Activated T-cell treated with anti-CD3 and anti-CD28 coated beads, Interleukin-2, amount 50 U/mL, for 4 hours (primary cell): ENCODE results near the gene RAB40C. TPM values are rescaled to one million over a fixed set of nuclear protein-coding genes. Genes with fewer than 3 reads are reported as not detected.
"Not testable (repeated sequence)": the region's sequence is repeated elsewhere in the genome, so short reads cannot be mapped to it uniquely, and the experiment has no call there.

Experiments used
- ATAC-seq, 2 donors: fragments of 200-7000 bp; cut with Tn5 transposase; one replicate each; pipeline ENCODE4 v1.10.0; 2021
- DNase-seq: peaks from one replicate; pipeline ENCODE4 v3.0.0-alpha.2; 2020
- H3K27me3 Mint-ChIP-seq: one replicate; pipeline ENCODE4 v1.8.0; 2021; ENCODE audit warnings: low read depth, mixed read lengths
- H3K36me3 Mint-ChIP-seq: one replicate; pipeline ENCODE4 v1.8.0; 2022; ENCODE audit warnings: mixed read lengths; ENCODE audit not compliant: insufficient read depth
- H3K4me1 Mint-ChIP-seq: one replicate; pipeline ENCODE4 v1.8.0; 2021; ENCODE audit warnings: low read depth, mixed read lengths
- H3K4me3 Mint-ChIP-seq: one replicate; pipeline ENCODE4 v1.8.0; 2021; ENCODE audit warnings: mild to moderate bottlenecking, moderate library complexity, mixed read lengths
- H3K9me3 Mint-ChIP-seq: one replicate; pipeline ENCODE4 v1.8.0; 2021; ENCODE audit warnings: mixed read lengths
- total RNA-seq, 3 donors: library from RNA; stranded (reverse); gene quantifications; one replicate each; pipeline ENCODE4 v1.2.1, GENCODE V29; 2021

The RAB40C gene
- total RNA-seq, 3 donors from 2014 or later = 13.4 to 15.7 (median 14.6) TPM

- peak; percentile 31 to 36 for ATAC-seq
- H3K27me3 Mint-ChIP-seq = no peaks in the 10 kb centered on the region
- peaks cover under 1% of the 10 kb centered on the region for H3K36me3 Mint-ChIP-seq
- no peaks in the 10 kb centered on the region for H3K9me3 Mint-ChIP-seq
- peaks cover 24% of the 10 kb centered on the region for H3K4me1 Mint-ChIP-seq
- H3K4me3 Mint-ChIP-seq = peak overlapping the region; percentile 96
- DNase-seq = no peak
Observed at GRCh38 chr16:588639-588888, 1.3 kb upstream of the RAB40C start.

- Mint-ChIP-seq H3K4me1 (peaks cover 26% of the 10 kb centered on the region), H3K36me3 (peaks cover 3% of the 10 kb centered on the region), H3K9me3 (no peaks in the 10 kb centered on the region), H3K27me3 (no peaks in the 10 kb centered on the region), H3K4me3 (peak overlapping the region; percentile 96)
- ATAC-seq = peak; percentile 75 to 76
- peak; percentile 97 for DNase-seq
Observed at GRCh38 chr16:588889-589657, 793 bp upstream of the RAB40C start.

- no peaks in the 10 kb centered on the region for H3K9me3 Mint-ChIP-seq
- no peak for DNase-seq
- no peak for ATAC-seq
- H3K36me3 Mint-ChIP-seq = peaks cover 3% of the 10 kb centered on the region
- H3K27me3 Mint-ChIP-seq = no peaks in the 10 kb centered on the region
- H3K4me1 Mint-ChIP-seq = peaks cover 28% of the 10 kb centered on the region
- peak overlapping the region; percentile 85 for H3K4me3 Mint-ChIP-seq
Observed at GRCh38 chr16:590188-590814, 435 bp downstream of the RAB40C start.

- peak overlapping the region; percentile 85 for H3K4me3 Mint-ChIP-seq
- DNase-seq (no peak), ATAC-seq (no peak)
- peaks cover 3% of the 10 kb centered on the region for H3K36me3 Mint-ChIP-seq
- peaks cover 28% of the 10 kb centered on the region for H3K4me1 Mint-ChIP-seq
- no peaks in the 10 kb centered on the region for H3K27me3 Mint-ChIP-seq
- H3K9me3 Mint-ChIP-seq = no peaks in the 10 kb centered on the region
Observed at GRCh38 chr16:590815-591200, 942 bp downstream of the RAB40C start.

DNA sequence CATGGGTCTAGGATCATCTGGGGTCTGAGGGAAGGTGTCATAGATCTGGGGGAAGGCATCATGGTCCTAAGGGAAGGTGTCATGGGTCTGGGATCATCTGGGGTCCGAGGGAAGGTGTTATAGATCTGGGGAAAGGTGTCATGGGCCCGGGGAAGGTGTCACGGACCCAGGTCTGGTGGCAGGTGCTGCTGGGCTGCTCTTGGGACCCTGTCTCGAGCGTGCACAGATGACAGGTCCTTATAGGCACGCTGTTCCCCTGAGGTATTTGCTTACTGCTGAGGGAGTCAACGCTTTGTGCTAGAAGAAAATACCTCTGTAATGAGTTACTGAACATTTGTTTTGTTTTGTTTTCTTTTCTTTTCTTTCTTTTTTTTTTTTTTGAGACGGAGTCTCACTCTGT is 1.4 kb downstream of the RAB40C start:
- Mint-ChIP-seq H3K36me3 (peaks cover 3% of the 10 kb centered on the region), H3K27me3 (no peaks in the 10 kb centered on the region), H3K9me3 (no peaks in the 10 kb centered on the region), H3K4me1 (peaks cover 30% of the 10 kb centered on the region), H3K4me3 (peak overlapping the region; percentile 85)
- no peak for ATAC-seq
- no peak for DNase-seq

- Mint-ChIP-seq H3K4me3 (peak overlapping the region; percentile 85), H3K4me1 (peaks cover 32% of the 10 kb centered on the region), H3K9me3 (no peaks in the 10 kb centered on the region), H3K36me3 (peaks cover 5% of the 10 kb centered on the region), H3K27me3 (no peaks in the 10 kb centered on the region)
- ATAC-seq (no peak), DNase-seq (no peak)
Observed at GRCh38 chr16:591892-592517, 2.1 kb downstream of the RAB40C start.

- peaks cover 5% of the 10 kb centered on the region for H3K36me3 Mint-ChIP-seq
- DNase-seq (no peak), ATAC-seq (no peak)
- no peaks in the 10 kb centered on the region for H3K9me3 Mint-ChIP-seq
- H3K4me3 Mint-ChIP-seq = no peak overlapping the region
- peaks cover 30% of the 10 kb centered on the region for H3K4me1 Mint-ChIP-seq
- H3K27me3 Mint-ChIP-seq = no peaks in the 10 kb centered on the region
Observed at GRCh38 chr16:592518-593306, 2.8 kb downstream of the RAB40C start.

DNA sequence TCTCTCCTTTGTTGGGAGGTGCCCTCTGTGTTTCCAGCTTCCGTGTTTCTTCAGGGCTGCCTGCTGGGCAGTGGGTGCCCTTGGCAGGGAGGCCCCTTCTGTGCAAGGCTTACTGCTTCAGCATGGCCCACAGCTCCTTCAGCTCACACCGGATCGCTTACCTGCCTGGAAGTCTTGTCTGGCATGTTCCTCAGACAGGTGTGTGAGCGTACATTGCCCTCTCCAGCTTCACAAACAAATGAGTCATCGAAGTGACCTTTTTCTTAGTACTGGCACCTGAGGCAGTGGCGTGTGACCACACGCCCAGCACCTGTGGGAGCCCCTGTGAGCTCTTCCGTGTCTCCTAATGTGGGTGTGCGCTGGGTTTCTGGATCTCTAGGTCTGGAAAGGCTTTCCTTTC is 3.5 kb downstream of the RAB40C start:
- no peaks in the 10 kb centered on the region for H3K27me3 Mint-ChIP-seq
- no peak overlapping the region for H3K4me3 Mint-ChIP-seq
- peaks cover 5% of the 10 kb centered on the region for H3K36me3 Mint-ChIP-seq
- no peaks in the 10 kb centered on the region for H3K9me3 Mint-ChIP-seq
- ATAC-seq (no peak), DNase-seq (no peak)
- H3K4me1 Mint-ChIP-seq = peaks cover 30% of the 10 kb centered on the region

DNA sequence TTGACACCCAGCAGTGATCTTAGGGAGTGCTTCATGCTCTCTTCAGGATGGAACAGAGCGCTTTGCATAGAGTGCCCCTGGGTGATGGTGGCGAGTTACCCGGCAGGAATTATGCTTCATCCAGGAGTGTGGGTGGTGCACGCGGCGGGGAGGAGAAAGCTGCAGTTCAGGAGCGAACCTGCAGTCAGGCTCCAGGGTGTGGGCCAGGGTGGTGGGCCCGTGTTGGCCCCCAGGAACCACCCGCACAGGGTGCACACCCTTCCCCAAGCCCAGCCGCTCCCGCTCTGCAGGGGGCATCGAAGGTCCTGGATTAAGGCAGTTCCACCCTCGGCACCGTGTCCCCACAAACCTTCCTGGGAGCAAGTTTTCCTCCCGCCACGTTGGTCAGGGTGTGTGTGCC is 3.9 kb downstream of the RAB40C start:
- Mint-ChIP-seq H3K27me3 (no peaks in the 10 kb centered on the region), H3K4me3 (no peak overlapping the region), H3K4me1 (peaks cover 28% of the 10 kb centered on the region), H3K36me3 (peaks cover 5% of the 10 kb centered on the region), H3K9me3 (no peaks in the 10 kb centered on the region)
- DNase-seq (no peak), ATAC-seq (no peak)

DNA sequence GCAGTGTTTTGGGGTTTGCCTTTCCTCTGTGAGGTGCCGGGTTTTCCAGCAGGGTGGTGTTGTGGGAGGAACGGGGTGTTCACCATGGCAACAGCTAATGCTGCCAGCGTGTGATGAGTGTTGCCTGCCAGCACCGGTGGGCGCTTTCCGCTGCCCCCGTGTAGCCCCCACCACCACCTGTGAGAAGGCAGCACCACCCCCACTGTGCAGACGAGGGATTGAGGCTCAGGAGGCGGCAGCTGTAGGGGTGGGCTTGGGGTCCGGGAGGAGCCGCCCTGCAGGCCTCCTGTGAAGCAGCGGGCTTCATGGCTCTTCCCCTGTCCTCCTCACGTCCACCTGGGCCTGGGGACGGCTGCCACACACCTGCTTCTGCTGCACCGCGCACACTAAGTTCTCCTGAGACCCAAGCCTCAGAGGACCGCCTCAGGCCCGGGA is 5.2 kb downstream of the RAB40C start:
- ATAC-seq (no peak), DNase-seq (no peak)
- Mint-ChIP-seq H3K9me3 (no peaks in the 10 kb centered on the region), H3K36me3 (peaks cover 5% of the 10 kb centered on the region), H3K4me3 (no peak overlapping the region), H3K4me1 (peaks cover 28% of the 10 kb centered on the region), H3K27me3 (no peaks in the 10 kb centered on the region)

DNA sequence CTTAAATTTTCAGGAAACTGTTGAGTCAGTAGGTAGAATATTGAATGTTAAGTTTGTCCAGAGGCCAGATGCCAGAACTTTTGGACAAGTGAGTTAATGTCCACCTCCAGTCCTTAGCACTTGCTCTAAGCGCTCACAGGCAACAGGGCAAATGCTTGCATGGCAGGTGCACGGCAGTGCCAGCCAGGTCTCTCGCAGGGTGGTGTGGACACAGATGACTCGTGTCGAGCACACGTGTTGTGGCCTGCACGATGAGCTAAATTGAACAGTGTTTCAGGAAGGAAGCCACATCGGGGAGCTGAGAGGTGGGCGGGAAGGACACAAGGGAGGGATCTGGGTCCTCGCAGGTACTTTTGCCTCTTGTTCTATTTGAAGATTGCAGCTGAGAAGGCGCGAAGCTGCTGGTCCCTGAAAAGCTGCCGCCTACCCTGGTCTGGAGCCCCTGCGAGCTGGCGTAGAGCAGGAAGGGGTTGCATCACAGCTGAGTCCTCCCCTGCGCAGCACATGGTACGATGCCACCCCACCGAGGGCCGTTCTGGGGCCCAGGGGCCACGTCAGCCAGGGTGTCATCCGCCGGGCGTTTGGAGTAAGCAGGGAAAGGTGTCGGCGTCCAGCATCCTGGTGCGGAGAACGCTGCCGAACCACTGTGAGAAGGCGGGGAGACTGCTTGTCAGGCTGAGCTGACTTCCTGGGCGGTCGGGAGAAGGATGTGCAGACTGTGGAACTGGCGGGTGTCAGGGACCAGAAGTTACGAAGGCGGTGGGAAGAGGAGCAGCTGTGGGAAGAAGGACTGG is 6.3 kb downstream of the RAB40C start:
- no peaks in the 10 kb centered on the region for H3K9me3 Mint-ChIP-seq
- peaks cover 7% of the 10 kb centered on the region for H3K36me3 Mint-ChIP-seq
- DNase-seq (no peak), ATAC-seq (no peak)
- no peaks in the 10 kb centered on the region for H3K27me3 Mint-ChIP-seq
- no peak overlapping the region for H3K4me3 Mint-ChIP-seq
- H3K4me1 Mint-ChIP-seq = peaks cover 22% of the 10 kb centered on the region

DNA sequence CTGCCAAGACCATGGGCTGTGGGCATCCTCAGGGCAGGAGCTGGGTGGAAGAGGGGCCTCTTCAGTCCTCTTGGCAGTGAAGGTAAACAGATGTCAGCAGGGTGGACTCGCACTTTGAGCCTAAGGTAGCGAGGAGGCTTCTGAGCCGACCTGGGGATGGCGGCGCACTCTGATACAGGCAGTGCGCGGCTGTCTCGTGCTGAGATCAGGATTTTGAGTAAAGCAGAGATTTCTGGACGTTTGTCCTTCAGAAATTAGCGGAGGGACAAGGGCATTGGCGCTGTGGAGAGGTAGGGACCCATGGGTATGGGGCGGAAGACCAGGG is 6.8 kb downstream of the RAB40C start:
- H3K9me3 Mint-ChIP-seq = no peaks in the 10 kb centered on the region
- no peak overlapping the region for H3K4me3 Mint-ChIP-seq
- peaks cover 7% of the 10 kb centered on the region for H3K36me3 Mint-ChIP-seq
- ATAC-seq (no peak), DNase-seq (no peak)
- peaks cover 19% of the 10 kb centered on the region for H3K4me1 Mint-ChIP-seq
- no peaks in the 10 kb centered on the region for H3K27me3 Mint-ChIP-seq

GRCh38 chr16:597655-598054 is 7.8 kb downstream of the RAB40C start:
- peaks cover 13% of the 10 kb centered on the region for H3K4me1 Mint-ChIP-seq
- DNase-seq, H3K4me3 Mint-ChIP-seq: not testable (repeated sequence)

More at GRCh38 chr16:597655-598054, 7.8 kb downstream of the RAB40C start:
- ATAC-seq, H3K9me3 Mint-ChIP-seq, H3K36me3 Mint-ChIP-seq, H3K27me3 Mint-ChIP-seq: not testable (repeated sequence)
